Peyer's patch (tissue), 4 donors: ENCODE data around the gene IMPG2.

Experiments used
- CTCF ChIP-seq, 6 experiments: fragments of 450-650 bp in 4 of 6; fragments of 200-600 bp in 2 of 6; sonication (generic) in 1 of 6; IDR thresholded peaks; one replicate each; pipeline ENCODE4 v1.5.1; 2017 to 2019; ENCODE audit warnings: antibody characterized with exemption in 6 of 6, mild to moderate bottlenecking in 3 of 6, moderate library complexity in 1 of 6
- POLR2A ChIP-seq, 2 donors: fragments of 450-650 bp; IDR thresholded peaks; one replicate each; pipeline ENCODE4 v1.5.1; 2017; ENCODE audit warnings: antibody characterized with exemption in 2 of 2, mild to moderate bottlenecking in 2 of 2, moderate library complexity in 2 of 2

GRCh38 chr3:101202640-101203039 is 117.7 kb downstream of the IMPG2 start:
- no peak for TF ChIP-seq CTCF (IDR thresholded peaks at IDR 0.05)
- no peak for TF ChIP-seq POLR2A (IDR thresholded peaks at IDR 0.05)
